Omental fat pad (tissue), 4 donors: ENCODE results near the gene CDIP1. TPM values are rescaled to one million over a fixed set of nuclear protein-coding genes. Genes with fewer than 3 reads are reported as not detected.
A peak's percentile ranks its signal among the peaks of the same experiment; 100 is the strongest.

ENCODE experiments used
- ATAC-seq: fragments of 150-250 bp; one replicate; pipeline ENCODE4 v1.9.1; 2016; ENCODE audit warnings: mild to moderate bottlenecking, moderate library complexity; ENCODE audit not compliant: low FRiP score
- DNase-seq: peaks from one replicate; pipeline ENCODE4 v3.0.0-alpha.2; 2019; ENCODE audit warnings: low spot score
- CTCF ChIP-seq, 3 donors: fragments of 450-650 bp; IDR thresholded peaks; one replicate each; pipeline ENCODE4 v1.5.1; 2016 to 2017; ENCODE audit warnings: antibody characterized with exemption in 3 of 3, mild to moderate bottlenecking in 3 of 3, moderate library complexity in 2 of 3
- total RNA-seq, 4 donors: library from RNA; depleted of rRNA; stranded (reverse); fragments of >200 nt; gene quantifications; one replicate each; pipeline ENCODE4 v1.1.0, GENCODE V29; 2016

CDIP1 gene
- total RNA-seq, 4 donors from 2014 or later = 12.7 to 18.8 (median 14.2) TPM

DNA sequence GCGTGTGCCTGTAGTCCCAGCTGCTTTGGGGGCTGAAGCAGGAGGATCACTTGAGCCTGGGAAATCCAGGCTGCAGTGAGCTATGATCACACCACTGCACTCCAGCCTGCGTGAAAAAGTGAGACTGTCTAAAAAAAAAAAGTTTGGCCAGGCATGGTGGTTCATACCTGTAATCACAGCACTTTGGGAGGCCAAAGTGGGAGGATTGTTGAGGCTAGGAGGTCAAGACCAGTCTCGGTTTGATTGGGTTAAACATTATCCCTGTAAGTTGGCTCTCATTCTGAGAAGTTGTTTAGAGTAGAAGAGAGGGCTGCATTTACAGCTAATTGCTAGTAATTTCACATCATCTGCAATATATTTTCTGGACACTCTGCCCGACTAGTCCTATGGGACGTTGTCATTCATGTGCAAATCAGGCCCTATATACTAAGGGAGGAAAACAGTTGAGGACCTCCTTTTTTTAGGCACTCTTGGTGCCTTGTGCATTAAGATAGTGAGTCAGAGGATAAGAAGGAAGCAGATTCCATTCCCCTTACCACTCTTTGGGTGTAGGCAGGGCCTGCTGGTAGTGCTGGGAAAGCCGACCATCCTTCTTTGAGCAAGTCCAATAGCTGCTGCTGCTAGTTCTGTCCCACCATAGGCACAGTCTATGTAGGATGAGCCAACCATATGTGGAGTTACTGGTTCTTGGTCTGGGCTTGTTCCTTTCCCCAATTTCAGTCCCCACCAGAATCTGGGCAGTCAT is 43.7 kb downstream of the CDIP1 start:
- TF ChIP-seq CTCF (IDR thresholded peaks at IDR 0.05) = no peak
- ATAC-seq = peak; percentile 61
- no peak for DNase-seq

DNA sequence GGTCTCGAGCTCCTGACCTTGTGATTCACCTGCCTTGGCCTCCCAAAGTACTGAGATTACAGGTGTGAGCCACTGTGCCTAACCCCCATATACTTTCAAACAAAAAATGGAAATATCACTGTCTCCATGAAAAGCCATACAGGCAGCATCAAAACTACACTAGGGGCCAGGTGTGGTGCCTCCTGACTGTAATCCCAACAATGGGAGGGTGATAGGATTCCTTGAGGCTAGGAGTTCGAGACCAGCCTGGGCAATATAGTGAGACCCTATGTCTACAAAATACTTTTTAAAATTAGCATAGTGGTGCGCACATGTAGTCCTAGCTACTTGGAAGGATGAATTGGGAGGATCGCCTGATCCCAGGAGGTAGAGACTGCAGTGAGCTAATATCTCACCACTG is 46.7 kb downstream of the CDIP1 start:
- DNase-seq (no peak), ATAC-seq (no peak)
- TF ChIP-seq CTCF (IDR thresholded peaks at IDR 0.05) = no peak

GRCh38 chr16:4489030-4489429 is 49.5 kb downstream of the CDIP1 start:
- ATAC-seq (no peak), DNase-seq (no peak)
- TF ChIP-seq CTCF (IDR thresholded peaks at IDR 0.05) = no peak

GRCh38 chr16:4488499-4488967 is 50.0 kb downstream of the CDIP1 start:
- ATAC-seq = no peak
- DNase-seq = no peak
- no peak for TF ChIP-seq CTCF (IDR thresholded peaks at IDR 0.05)

DNA sequence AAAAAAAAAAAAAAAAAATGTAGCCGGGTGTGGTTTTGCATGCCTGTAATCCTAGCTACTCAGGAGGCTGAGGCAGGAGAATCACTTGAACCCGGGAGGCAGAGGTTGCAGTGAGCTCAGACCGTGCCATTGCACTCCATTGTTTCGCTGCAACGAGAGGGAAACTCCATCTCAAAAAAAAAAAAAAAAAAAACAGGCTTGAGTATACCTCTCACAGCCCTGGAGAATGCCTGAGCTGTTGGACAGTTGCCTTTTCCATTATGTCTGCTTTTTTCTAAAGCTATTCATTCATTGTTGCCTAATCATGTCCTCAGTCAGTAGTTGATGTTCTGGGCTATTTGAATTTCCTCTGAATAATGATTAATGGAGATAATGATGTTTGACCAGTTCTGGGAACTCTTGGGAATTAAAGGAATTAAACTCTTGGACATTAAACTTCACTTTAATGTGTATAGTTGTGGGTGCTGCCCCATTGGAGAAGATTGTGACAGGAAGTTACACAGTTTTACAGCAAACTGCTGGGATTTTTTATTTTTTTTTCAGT is 50.5 kb downstream of the CDIP1 start:
- ATAC-seq = peak; percentile 37
- TF ChIP-seq CTCF (IDR thresholded peaks at IDR 0.05) = no peak

GRCh38 chr16:4486126-4486893 is 52.3 kb downstream of the CDIP1 start:
- DNase-seq = no peak
- peak; percentile 19 for ATAC-seq

More for the DNA sequence above, 50.5 kb downstream of the CDIP1 start:
- no peak for DNase-seq

More at GRCh38 chr16:4486126-4486893, 52.3 kb downstream of the CDIP1 start:
- no peak for TF ChIP-seq CTCF (IDR thresholded peaks at IDR 0.05)
